GM19455 (cell line): Measurements from ENCODE around the gene ZNF780A.
"Not testable (repeated sequence)": the region's sequence is repeated elsewhere in the genome, so short reads cannot be mapped to it uniquely, and the experiment has no call there.

ENCODE experiments used
- ATAC-seq: cut with Tn5 transposase; IDR thresholded peaks from one replicate; pipeline ENCODE4 v1.9.1; 2021; ENCODE audit not compliant: unreplicated experiment

Gene ZNF780A

GRCh38 chr19:40088299-40089047, 2.3 kb downstream of the ZNF780A start:
- ATAC-seq = no peak

- no peak for ATAC-seq
Measured at GRCh38 chr19:40084948-40085347, 5.8 kb downstream of the ZNF780A start.

GRCh38 chr19:40081411-40081810, 9.3 kb downstream of the ZNF780A start:
- no peak for ATAC-seq

- no peak for ATAC-seq
Measured at GRCh38 chr19:40080289-40080688, 10.5 kb downstream of the ZNF780A start.

GRCh38 chr19:40078377-40078776, 12.4 kb downstream of the ZNF780A start:
- no peak for ATAC-seq

GRCh38 chr19:40070058-40070457, 20.7 kb downstream of the ZNF780A start:
- no peak for ATAC-seq

GRCh38 chr19:40059624-40060023, 31.1 kb downstream of the ZNF780A start:
- ATAC-seq = no peak

GRCh38 chr19:40057166-40057565, 33.6 kb downstream of the ZNF780A start:
- ATAC-seq = no peak

GRCh38 chr19:40056505-40056904, 34.2 kb downstream of the ZNF780A start:
- ATAC-seq = no peak

- ATAC-seq = no peak
Measured at GRCh38 chr19:40055832-40056504, 34.8 kb downstream of the ZNF780A start, which contains the start of gene ZNF780B. Gene ZNF780B (minus strand): TSS chr19:40056231. CDS start chr19:40050332, 5,899 bp downstream.

GRCh38 chr19:40055049-40055448, 35.7 kb downstream of the ZNF780A start:
- no peak for ATAC-seq

GRCh38 chr19:40054632-40055031, 36.1 kb downstream of the ZNF780A start:
- no peak for ATAC-seq

GRCh38 chr19:40053491-40053890, 37.3 kb downstream of the ZNF780A start:
- ATAC-seq = no peak

GRCh38 chr19:40041718-40042117, 49.0 kb downstream of the ZNF780A start:
- ATAC-seq = not testable (repeated sequence)

- not testable (repeated sequence) for ATAC-seq
Measured at GRCh38 chr19:40038047-40038446, 52.7 kb downstream of the ZNF780A start.

- no peak for ATAC-seq
Measured at GRCh38 chr19:40035996-40036395, 54.7 kb downstream of the ZNF780A start.

- no peak for ATAC-seq
Measured at GRCh38 chr19:40033989-40034560, 56.7 kb downstream of the ZNF780A start.

GRCh38 chr19:40026597-40026970, 64.2 kb downstream of the ZNF780A start:
- no peak for ATAC-seq

- ATAC-seq = no peak
Measured at GRCh38 chr19:40025938-40026596, 64.7 kb downstream of the ZNF780A start.

- ATAC-seq = no peak
Measured at GRCh38 chr19:40023969-40024368, 66.8 kb downstream of the ZNF780A start.
